DND-41 (cell line): ENCODE measurements around the gene TMOD2.
"Not testable (repeated sequence)": the region's sequence is repeated elsewhere in the genome, so short reads cannot be mapped to it uniquely, and the experiment has no call there.

Experiments used
- ATAC-seq: fragments of 200-7000 bp; cut with Tn5 transposase; 3 replicates; pipeline ENCODE4 v1.9.1; 2021; ENCODE audit warnings: low read depth; ENCODE audit not compliant: insufficient read depth
- DNase-seq: peaks from one replicate; pipeline ENCODE4 v3.0.0-alpha.2; 2020
- H2AFZ ChIP-seq: 2 replicates; pipeline ENCODE4 v1.6.0; 2012; ENCODE audit warnings: low read depth, low read length
- H3K27ac ChIP-seq: 2 replicates; pipeline ENCODE4 v1.5.1; 2012; ENCODE audit warnings: low read length, inconsistent platforms
- H3K27me3 ChIP-seq: fragments of 200-600 bp; sonication (generic); 2 replicates; pipeline ENCODE4 v1.6.0; 2012; ENCODE audit warnings: low read length, mild to moderate bottlenecking, inconsistent platforms; ENCODE audit not compliant: insufficient read depth, poor library complexity
- H3K36me3 ChIP-seq: 2 replicates; pipeline ENCODE4 v1.5.1; 2012; ENCODE audit warnings: low read length, inconsistent platforms; ENCODE audit not compliant: insufficient read depth
- H3K4me1 ChIP-seq: 2 replicates; pipeline ENCODE4 v1.5.1; 2012; ENCODE audit warnings: mild to moderate bottlenecking, low read length; ENCODE audit not compliant: insufficient read depth
- H3K4me2 ChIP-seq: 2 replicates; pipeline ENCODE4 v1.6.0; 2012; ENCODE audit warnings: mild to moderate bottlenecking, moderate library complexity, low read length, inconsistent platforms; ENCODE audit not compliant: insufficient read depth
- H3K4me3 ChIP-seq, 2 experiments: fragments of 200-600 bp in 1 of 2; shearing (Covaris generic) in 1 of 2; 2 replicates each; pipeline ENCODE4 v1.5.1; 2012 to 2016; ENCODE audit warnings: inconsistent platforms in 2 of 2, low read length in 2 of 2, mild to moderate bottlenecking in 2 of 2, low read depth in 1 of 2, moderate library complexity in 1 of 2
- H3K79me2 ChIP-seq: 2 replicates; pipeline ENCODE4 v1.6.0; 2012; ENCODE audit warnings: low read length, inconsistent platforms; ENCODE audit not compliant: insufficient read depth
- H3K9ac ChIP-seq: 2 replicates; pipeline ENCODE4 v1.6.0; 2012; ENCODE audit warnings: low read depth, mild to moderate bottlenecking, inconsistent platforms, low read length, moderate library complexity
- H3K9me3 ChIP-seq: 2 replicates; pipeline ENCODE4 v1.5.1; 2012; ENCODE audit warnings: low read length, moderate library complexity, mild to moderate bottlenecking, inconsistent platforms; ENCODE audit not compliant: insufficient read depth, severe bottlenecking
- H4K20me1 ChIP-seq: 2 replicates; pipeline ENCODE4 v1.6.0; 2012; ENCODE audit warnings: low read length; ENCODE audit not compliant: insufficient read depth
- CTCF ChIP-seq: IDR thresholded peaks from 2 replicates; pipeline ENCODE4 v1.5.1; 2012; ENCODE audit warnings: borderline replicate concordance, low read length, moderate library complexity, mild to moderate bottlenecking; ENCODE audit not compliant: poor library complexity, severe bottlenecking; ENCODE audit errors: extremely low read depth
- EZH2 ChIP-seq: IDR thresholded peaks from 3 replicates; pipeline ENCODE4 v1.6.1; 2012; ENCODE audit warnings: borderline replicate concordance, low read depth, mild to moderate bottlenecking, moderate library complexity, low read length, inconsistent platforms; ENCODE audit not compliant: severe bottlenecking

TMOD2 gene

GRCh38 chr15:51783967-51784366 is 32.6 kb downstream of the TMOD2 start:
- H3K27me3 ChIP-seq = no peaks in the 10 kb centered on the region
- H4K20me1 ChIP-seq = no peaks in the 10 kb centered on the region
- H3K36me3 ChIP-seq = peaks cover 12% of the 10 kb centered on the region
- no peak for DNase-seq
- H3K4me1 ChIP-seq = no peaks in the 10 kb centered on the region
- H3K9ac ChIP-seq = no peak overlapping the region
- no peaks in the 10 kb centered on the region for H3K9me3 ChIP-seq
- ATAC-seq = no peak
- H3K27ac ChIP-seq = no peak overlapping the region
- H3K4me2 ChIP-seq = no peak overlapping the region
- no peak overlapping the region for H2AFZ ChIP-seq
- H3K4me3 ChIP-seq = no peak overlapping the region
- TF ChIP-seq EZH2 = no peak
- TF ChIP-seq CTCF = no peak
- H3K79me2 ChIP-seq = no peaks in the 10 kb centered on the region

GRCh38 chr15:51787130-51787529 is 35.7 kb downstream of the TMOD2 start:
- not testable (repeated sequence) for H4K20me1 ChIP-seq, H3K36me3 ChIP-seq, H2AFZ ChIP-seq, ATAC-seq, H3K27ac ChIP-seq, H3K4me2 ChIP-seq, H3K4me3 ChIP-seq, H3K79me2 ChIP-seq, DNase-seq, H3K9ac ChIP-seq, H3K9me3 ChIP-seq, H3K27me3 ChIP-seq, H3K4me1 ChIP-seq

- not testable (repeated sequence) for H3K9ac ChIP-seq, H4K20me1 ChIP-seq, H3K4me1 ChIP-seq, H3K79me2 ChIP-seq, H3K27me3 ChIP-seq, H3K9me3 ChIP-seq, H3K4me2 ChIP-seq, H3K4me3 ChIP-seq, ATAC-seq, DNase-seq, H3K27ac ChIP-seq, H2AFZ ChIP-seq, H3K36me3 ChIP-seq
These were observed 41.1 kb downstream of the TMOD2 start for GRCh38 chr15:51792474-51792873.

GRCh38 chr15:51793521-51794305 is 42.3 kb downstream of the TMOD2 start:
- Histone ChIP-seq H3K4me3 (no peak overlapping the region), H3K36me3 (peaks cover 5% of the 10 kb centered on the region; the same call in 1 of the 2 replicates), H3K9me3 (no peaks in the 10 kb centered on the region), H4K20me1 (no peaks in the 10 kb centered on the region), H3K79me2 (no peaks in the 10 kb centered on the region), H2AFZ (no peak overlapping the region), H3K9ac (no peak overlapping the region), H3K4me2 (no peak overlapping the region), H3K4me1 (no peaks in the 10 kb centered on the region), H3K27me3 (no peaks in the 10 kb centered on the region), H3K27ac (no peak overlapping the region)
- ATAC-seq = no peak
- TF ChIP-seq EZH2 = no peak
- TF ChIP-seq CTCF = no peak
- DNase-seq = no peak
